CD4-positive, alpha-beta T cell treated with Interleukin-2 at 100 ng/mL for 4 hours (primary cell): ENCODE measurements around the gene HOXB3.

ENCODE experiments used
- DNase-seq: peaks from one replicate; pipeline ENCODE4 v3.0.0-alpha.2; 2020; ENCODE audit warnings: low spot score

HOXB3 gene

GRCh38 chr17:48569674-48570324 lies 20.2 kb downstream of the HOXB3 start:
- DNase-seq = no peak

DNA sequence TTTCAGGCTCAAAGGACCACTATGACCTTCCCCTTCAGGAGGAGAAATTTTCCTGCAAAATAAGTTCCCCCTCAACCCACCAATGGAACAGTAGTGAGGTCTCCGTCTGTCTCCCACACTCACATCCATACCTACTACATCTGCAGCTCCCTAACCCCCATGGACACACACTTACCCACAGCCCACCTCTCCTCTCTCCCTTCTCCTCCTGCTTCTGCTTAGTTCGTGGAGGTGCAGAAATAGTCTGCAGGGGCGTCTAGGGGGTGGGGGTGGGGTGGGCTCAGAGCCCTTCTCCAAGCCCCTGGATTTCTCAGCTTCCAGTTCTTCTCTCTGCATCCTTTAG lies 20.8 kb downstream of the HOXB3 start:
- DNase-seq = no peak

GRCh38 chr17:48568499-48569239 lies 21.4 kb downstream of the HOXB3 start:
- no peak for DNase-seq

GRCh38 chr17:48567646-48568354 lies 22.2 kb downstream of the HOXB3 start:
- DNase-seq = no peak

GRCh38 chr17:48567209-48567608 lies 22.8 kb downstream of the HOXB3 start:
- no peak for DNase-seq

DNA sequence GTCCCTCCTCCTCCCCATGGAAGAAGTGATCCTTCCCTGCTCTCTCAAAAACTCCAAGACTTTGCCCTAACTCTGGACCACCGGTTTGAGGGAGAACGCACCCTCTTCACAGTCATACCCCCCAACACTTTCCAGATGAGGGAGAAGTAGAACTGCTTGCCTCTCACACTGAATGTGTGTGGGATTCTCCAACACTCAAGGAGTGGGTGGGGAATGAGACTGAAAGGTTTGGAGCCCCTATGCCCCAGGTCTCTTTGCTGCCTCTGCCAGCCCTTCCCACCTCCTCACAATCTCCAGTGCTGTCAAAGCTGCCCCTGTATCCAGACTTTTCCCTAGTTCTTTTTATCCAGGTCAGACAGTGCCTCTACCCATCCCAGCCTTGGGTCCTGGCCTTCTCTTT lies 23.3 kb downstream of the HOXB3 start:
- DNase-seq = no peak

DNA sequence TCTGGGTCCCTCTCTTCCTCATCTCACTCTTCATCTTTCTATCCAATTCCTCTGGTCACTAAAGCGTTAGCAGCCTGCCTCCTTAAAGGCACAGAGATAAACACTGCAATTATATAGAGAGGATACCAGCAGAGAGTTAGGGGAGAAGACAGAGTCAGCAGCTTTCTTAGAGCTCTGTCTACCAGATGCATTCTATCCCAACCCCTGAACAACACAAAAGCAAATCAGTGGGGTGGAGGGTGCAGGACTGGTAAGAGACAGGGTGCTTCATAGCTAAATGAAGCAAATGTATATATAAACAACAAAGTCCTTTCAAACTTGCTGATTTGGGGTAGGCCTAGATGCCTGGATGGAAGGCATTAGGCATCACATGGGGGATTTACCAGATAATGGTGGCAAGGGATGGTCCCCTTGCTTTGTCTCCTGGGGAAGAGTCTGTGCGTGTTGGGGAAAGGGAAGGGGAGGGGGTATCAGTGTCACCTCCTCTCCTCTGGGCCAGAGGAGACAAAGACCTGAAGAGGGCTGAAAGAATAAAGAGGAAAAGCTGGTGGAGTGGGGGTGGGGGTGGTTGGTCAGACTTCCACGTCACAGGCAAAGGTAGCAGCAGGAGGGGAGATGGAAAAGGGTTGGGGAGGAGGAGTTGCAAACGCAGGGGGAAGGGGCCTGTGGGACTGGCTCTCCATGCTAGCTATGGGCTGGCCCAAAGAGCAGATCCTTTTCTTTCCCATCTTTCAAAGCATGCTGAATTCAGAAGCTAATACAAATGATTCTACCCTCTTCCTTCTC lies 23.9 kb downstream of the HOXB3 start:
- no peak for DNase-seq

- DNase-seq = no peak
Measured at GRCh38 chr17:48565022-48565554, 25.0 kb downstream of the HOXB3 start.

DNA sequence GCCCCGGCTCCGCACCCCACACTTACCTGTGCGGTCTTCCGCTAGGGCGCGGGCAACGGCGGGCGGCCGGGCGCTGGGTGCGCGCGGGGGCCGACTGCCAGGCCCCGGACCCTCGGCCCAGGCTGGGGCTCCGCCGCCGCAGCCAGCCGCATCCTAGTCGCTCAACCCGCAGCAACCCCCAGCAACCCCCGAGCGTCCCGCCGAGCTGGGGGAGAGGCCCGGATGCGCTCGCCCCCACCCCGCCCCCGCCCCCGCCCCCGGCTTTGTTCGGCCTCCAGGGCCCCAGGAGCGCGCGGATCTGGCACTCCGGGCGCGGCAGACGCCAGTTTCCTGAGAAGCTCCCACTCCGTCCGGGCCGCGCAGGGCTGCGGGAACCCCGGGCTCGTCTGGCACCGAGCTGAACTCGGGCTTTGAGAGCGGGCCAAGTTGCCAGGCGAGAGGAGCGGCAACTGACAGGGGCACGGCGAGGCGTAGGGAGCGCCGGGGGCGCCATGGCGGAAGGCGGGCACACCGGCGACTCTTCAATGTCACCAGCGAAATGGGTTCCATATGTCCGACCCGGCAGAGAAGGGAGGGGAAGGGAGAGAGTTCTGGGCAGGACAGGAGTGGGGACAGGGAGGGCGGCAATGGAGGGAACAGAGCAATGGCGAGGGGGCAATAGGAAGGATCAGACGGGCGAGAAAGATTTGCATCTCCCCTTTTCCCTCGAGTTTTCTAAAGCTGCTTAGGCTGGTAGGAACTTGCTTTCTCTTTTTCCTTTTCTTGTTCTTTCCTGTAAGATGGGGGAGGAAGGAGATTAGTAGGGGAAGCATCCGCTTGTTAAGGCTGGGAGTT lies 25.6 kb downstream of the HOXB3 start:
- no peak for DNase-seq

GRCh38 chr17:48563867-48564187 lies 26.2 kb downstream of the HOXB3 start:
- no peak for DNase-seq

GRCh38 chr17:48563385-48563838 lies 26.6 kb downstream of the HOXB3 start:
- DNase-seq = no peak

- no peak for DNase-seq
Measured at GRCh38 chr17:48562934-48563333, 27.1 kb downstream of the HOXB3 start.

DNA sequence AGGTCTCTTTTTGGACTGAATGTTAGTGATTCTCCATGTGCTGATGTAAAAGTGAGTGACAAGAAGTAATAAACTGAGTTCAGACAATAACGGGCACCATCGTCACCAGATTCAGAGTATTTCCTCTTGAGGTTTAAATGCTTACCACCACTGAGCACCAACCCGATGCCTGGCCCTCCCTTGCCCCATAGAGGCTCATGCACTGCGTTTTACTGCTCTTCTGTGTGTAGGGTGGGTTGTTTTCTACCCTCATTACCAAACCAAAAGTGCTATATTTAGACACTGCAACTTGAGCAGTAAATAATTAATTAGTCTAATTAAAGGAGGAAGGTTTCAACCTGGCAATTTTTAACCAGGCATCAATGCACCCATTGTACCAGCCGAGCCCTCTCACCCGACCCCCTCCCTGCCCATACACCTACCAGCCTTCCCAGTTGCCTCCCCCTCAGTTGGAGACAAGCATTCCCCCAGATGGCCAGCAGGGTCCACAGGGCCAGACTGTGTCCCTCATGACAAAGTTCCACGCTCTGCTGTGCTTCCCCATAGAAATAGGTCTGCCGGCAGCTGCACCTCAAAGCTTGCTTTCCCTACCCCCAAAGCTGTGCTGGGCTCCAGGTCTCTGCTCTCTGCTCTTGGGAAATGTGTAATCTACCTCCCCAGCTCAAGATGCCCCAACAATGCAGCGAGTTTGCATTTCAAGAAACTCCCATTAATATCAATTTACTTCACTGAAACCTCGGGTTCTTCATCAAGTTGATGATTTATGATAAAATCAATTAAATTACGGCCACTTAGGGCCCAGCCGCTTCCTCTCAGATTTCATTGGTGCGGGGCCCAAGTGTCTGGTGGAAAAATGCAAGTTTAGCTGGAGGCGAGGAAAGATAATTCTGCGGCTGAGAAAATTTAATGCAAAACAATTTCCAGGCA lies 27.9 kb downstream of the HOXB3 start:
- DNase-seq = no peak

DNA sequence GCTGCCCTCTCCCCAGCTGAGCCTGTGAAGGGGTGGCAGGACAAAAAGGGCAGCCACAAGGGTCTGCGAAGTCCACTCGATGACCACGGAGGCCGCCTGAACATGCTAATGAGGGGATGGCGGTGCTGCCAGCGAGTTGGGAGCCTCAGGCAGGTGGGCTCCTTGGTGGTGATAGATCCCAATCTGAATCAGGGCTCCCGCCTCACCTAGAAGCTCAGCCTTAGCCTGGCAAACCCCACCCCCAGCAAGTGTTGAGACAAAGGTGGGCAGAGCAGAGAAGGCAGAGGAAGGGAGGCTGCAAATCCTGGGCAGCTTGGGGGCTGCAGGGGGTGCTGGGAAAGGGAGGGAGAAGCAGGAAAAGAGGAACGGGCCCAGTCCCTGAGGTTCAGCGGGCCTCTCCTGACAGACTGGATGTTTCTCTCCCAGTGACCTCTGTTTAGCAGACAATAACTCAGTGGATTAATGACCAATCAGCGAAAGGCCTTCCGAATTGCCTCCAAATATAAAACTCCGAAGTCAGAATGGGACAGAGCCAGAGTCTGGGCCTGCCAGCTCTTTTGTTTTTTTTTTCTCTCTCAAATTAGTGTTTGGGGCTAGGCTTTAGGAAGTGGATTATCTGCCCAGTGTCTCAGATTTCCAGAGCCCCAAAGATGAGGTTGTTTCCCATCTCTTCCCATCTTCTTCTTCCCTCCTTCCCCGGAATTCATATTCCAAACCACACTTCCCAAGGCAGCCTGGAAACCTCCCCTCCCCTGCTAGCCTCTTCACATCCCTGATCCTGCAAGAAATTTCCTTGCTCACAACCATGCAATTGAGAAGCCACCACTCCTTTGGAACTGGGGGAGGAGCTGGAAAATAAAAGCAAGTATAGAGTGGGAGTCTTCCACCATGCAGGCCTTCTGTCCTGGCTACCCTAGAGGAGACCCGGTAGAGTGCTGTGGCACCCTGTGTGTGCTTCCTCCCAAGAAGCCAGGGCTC lies 29.9 kb downstream of the HOXB3 start:
- no peak for DNase-seq

DNA sequence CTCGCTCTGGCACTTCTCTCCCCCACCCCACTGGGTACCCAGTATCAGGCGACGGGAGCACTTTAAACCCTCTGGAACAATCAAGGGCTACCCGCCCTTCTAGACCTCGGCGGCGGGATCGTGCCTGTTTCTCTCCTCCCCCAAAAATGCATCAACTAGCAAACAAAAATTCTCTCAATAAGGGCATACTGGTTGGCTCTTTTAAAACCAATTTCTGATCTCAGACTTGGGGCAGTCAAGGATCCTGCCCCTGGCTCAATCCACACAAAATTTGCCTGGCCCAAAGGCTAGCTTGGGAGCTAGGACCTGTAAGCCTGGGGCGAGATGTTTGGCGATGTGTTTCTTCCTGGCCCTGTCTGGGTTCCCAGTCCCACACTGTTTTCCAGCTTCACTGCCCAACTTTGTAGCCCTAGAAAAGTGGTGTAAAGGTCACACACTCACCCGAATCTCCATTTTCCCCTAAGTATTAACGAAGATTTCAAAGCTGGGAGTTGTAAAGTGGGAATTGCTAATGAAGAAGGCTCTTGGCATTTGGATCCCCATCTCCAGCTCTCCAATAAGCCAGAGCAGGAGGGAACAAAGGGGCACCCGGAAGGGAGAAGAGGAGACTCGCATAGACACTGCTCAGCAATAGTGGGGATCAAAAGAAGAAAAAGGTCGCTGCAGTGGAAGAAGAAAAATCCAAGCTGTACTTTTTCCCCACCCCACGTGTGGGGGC lies 30.8 kb downstream of the HOXB3 start:
- no peak for DNase-seq

- DNase-seq = no peak
Measured at GRCh38 chr17:48558831-48559121, 31.3 kb downstream of the HOXB3 start.

DNA sequence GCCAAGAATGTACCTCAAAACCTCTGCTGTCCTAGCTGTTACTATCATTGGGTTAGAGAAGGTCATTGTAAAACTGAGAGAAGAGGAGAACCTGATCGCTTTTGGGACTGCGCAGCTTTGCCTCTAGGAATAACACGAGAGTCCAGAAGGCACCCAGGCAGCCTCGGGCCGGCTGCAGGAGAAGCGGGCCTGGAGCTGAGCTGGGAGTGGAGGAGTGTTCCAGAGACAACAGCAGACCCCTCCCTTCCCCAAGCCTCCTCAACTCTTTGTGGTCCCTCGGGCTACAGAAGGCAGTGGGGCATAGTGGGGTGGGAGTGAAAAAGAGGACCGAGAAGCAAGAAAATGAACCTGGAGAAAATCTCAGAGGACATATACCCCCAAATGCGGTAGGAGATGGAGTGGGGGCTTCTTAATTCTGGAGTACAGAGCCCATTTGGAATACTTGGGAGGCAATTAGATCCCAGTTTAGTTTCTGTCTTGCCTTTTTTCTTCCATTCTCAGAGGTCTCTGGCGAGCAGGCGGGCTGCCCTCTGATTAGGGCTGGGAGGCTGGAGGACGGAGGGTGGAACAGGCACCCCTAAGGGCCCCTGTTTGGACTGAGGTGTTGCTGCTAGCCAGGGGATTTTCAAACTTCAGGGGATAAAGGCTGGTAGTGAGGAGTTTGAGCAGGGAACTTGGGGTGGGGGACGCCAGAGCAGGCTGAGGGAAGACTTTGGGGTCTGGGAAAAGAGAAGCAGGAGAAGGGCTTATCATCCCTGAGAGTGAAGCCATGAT lies 31.8 kb downstream of the HOXB3 start:
- no peak for DNase-seq
